ENCODE measurements around the gene LIPH.
A peak's percentile ranks its signal among the peaks of the same experiment; 100 is the strongest.

The LIPH gene

GRCh38 chr3:185583925-185584324 lies 31.5 kb upstream of the LIPH start:
- no peak for TF ChIP-seq CTCF (conservative IDR thresholded peaks at IDR 0.05)
- H3K27ac ChIP-seq, result no peak overlapping the region

- no peak for TF ChIP-seq CTCF (conservative IDR thresholded peaks at IDR 0.05)
- no peak overlapping the region for H3K27ac ChIP-seq
Measured at GRCh38 chr3:185582871-185583270, 30.5 kb upstream of the LIPH start.

GRCh38 chr3:185582236-185582635 lies 29.8 kb upstream of the LIPH start:
- no peak overlapping the region for H3K27ac ChIP-seq
- no peak for TF ChIP-seq CTCF (conservative IDR thresholded peaks at IDR 0.05)

- TF ChIP-seq CTCF (conservative IDR thresholded peaks at IDR 0.05), result peak; percentile 83
Measured at GRCh38 chr3:185575108-185575869, 22.9 kb upstream of the LIPH start.

GRCh38 chr3:185572183-185572582 lies 19.8 kb upstream of the LIPH start:
- no peak overlapping the region for H3K27ac ChIP-seq
- TF ChIP-seq CTCF (conservative IDR thresholded peaks at IDR 0.05), result no peak

More at GRCh38 chr3:185575108-185575869, 22.9 kb upstream of the LIPH start:
- H3K27ac ChIP-seq, result peak overlapping the region; percentile 42

- no peak overlapping the region for H3K27ac ChIP-seq
- no peak for TF ChIP-seq CTCF (conservative IDR thresholded peaks at IDR 0.05)
Measured at GRCh38 chr3:185561958-185562357, 9.6 kb upstream of the LIPH start.

GRCh38 chr3:185561374-185561943 lies 9.1 kb upstream of the LIPH start:
- no peak for TF ChIP-seq CTCF (conservative IDR thresholded peaks at IDR 0.05)

More at GRCh38 chr3:185561374-185561943, 9.1 kb upstream of the LIPH start:
- H3K27ac ChIP-seq, result no peak overlapping the region
